Measurements from ENCODE around the gene NCR2. TPM values are rescaled to one million over a fixed set of nuclear protein-coding genes. Genes with fewer than 3 reads are reported as not detected.
A peak's percentile ranks its signal among the peaks of the same experiment; 100 is the strongest.

The NCR2 gene
- total and polyA plus RNA-seq, 9 of the 15 experiments (the other 6 are each of a cell fraction or from before 2014, with no cell fraction given): not detected

GRCh38 chr6:41318654-41319565, 16.5 kb upstream of the NCR2 start (continued):
- TF ChIP-seq WHSC1 (IDR thresholded peaks at IDR 0.05; ENCODE audit: low read length) (no peak), SMC3 (conservative IDR thresholded peaks at IDR 0.05; ENCODE audit: insufficient read depth, low read depth, low read length) (peak; percentile 94), ZNF143 (CRISPR knock-in tag; IDR thresholded peaks at IDR 0.05) (no peak), ZNF274 (IDR thresholded peaks at IDR 0.05; ENCODE audit: borderline replicate concordance, low read depth, low read length) (no peak), ELF1 (tag; IDR thresholded peaks at IDR 0.05) (no peak; the same call in 1 of the 2 replicates), GABPB1 (CRISPR knock-in tag; IDR thresholded peaks at IDR 0.05) (peak; percentile 41), POLR3G (IDR thresholded peaks at IDR 0.05; ENCODE audit: extremely low read depth, insufficient read length, insufficient replicate concordance) (no peak), HOXB6 (CRISPR knock-in tag; IDR thresholded peaks at IDR 0.05; ENCODE audit: borderline replicate concordance) (no peak), MIER1 (IDR thresholded peaks at IDR 0.05; ENCODE audit: low read depth) (no peak), ZNF561 (CRISPR knock-in tag; conservative IDR thresholded peaks at IDR 0.05) (no peak), XRCC3 (IDR thresholded peaks at IDR 0.05) (no peak), SMAD2 (IDR thresholded peaks at IDR 0.05; ENCODE audit: low read depth, low read length) (no peak), XRCC4 (IDR thresholded peaks at IDR 0.05; ENCODE audit: extremely low read depth, insufficient read depth, insufficient read length) (no peak), IRF9 (tag; IDR thresholded peaks at IDR 0.05) (no peak), MYC (IDR thresholded peaks at IDR 0.05; ENCODE audit: low read depth, low read length) (peak; percentile 91), MYC (CRISPR knock-in tag; IDR thresholded peaks at IDR 0.05; ENCODE audit: borderline replicate concordance, low read depth) (no peak), PTTG1 (tag; IDR thresholded peaks at IDR 0.05; ENCODE audit: low read depth) (no peak), PHB (CRISPR knock-in tag; IDR thresholded peaks at IDR 0.05) (0 out of 2 replicates have a peak, but pooled peaks have one; percentile 14), GATAD2A (IDR thresholded peaks at IDR 0.05) (no peak), EP300 (IDR thresholded peaks at IDR 0.05; ENCODE audit: low read length) (0 out of 2 replicates have a peak, but pooled peaks have one; percentile 29), NCOA1 (IDR thresholded peaks at IDR 0.05; ENCODE audit: low read depth) (no peak), ZMIZ1 (IDR thresholded peaks at IDR 0.05; ENCODE audit: low read depth in 2 of 2, low read length in 2 of 2) (no peak), CC2D1A (IDR thresholded peaks at IDR 0.05) (peak; percentile 75), E2F4 (CRISPR knock-in tag; IDR thresholded peaks at IDR 0.05; ENCODE audit: low read depth) (no peak), ZNF780A (CRISPR knock-in tag; IDR thresholded peaks at IDR 0.05) (no peak)
